Smooth muscle cell (in vitro differentiated cells): ENCODE data around the gene DEAF1. TPM values are rescaled to one million over a fixed set of nuclear protein-coding genes. Genes with fewer than 3 reads are reported as not detected.

ENCODE experiments used
- DNase-seq: peaks from one replicate; lab custom pipeline; 2025; ENCODE audit not compliant: unreplicated experiment; lab: John Stamatoyannopoulos, UW
- H2AFZ ChIP-seq: fragments of 200-600 bp; sonication (generic); 2 replicates; pipeline ENCODE4 v1.6.0; 2016; ENCODE audit warnings: antibody characterized with exemption, low read depth, mild to moderate bottlenecking
- H3F3A ChIP-seq: fragments of 200-600 bp; sonication (generic); 2 replicates; pipeline ENCODE4 v1.6.0; 2017; ENCODE audit warnings: antibody characterized with exemption, low read depth
- H3K27ac ChIP-seq: fragments of 200-600 bp; sonication (generic); 2 replicates; pipeline ENCODE4 v1.5.1; 2016; ENCODE audit warnings: low read depth, mild to moderate bottlenecking
- H3K27me3 ChIP-seq: fragments of 200-600 bp; sonication (generic); 2 replicates; pipeline ENCODE4 v1.6.1; 2016; ENCODE audit warnings: low read depth, mild to moderate bottlenecking
- H3K36me3 ChIP-seq: fragments of 200-600 bp; sonication (generic); 2 replicates; pipeline ENCODE4 v1.5.1; 2016; ENCODE audit warnings: low read depth
- H3K4me1 ChIP-seq: fragments of 200-600 bp; sonication (generic); 2 replicates; pipeline ENCODE4 v1.5.1; 2016; ENCODE audit warnings: low read depth
- H3K4me2 ChIP-seq: fragments of 200-600 bp; sonication (generic); 2 replicates; pipeline ENCODE4 v1.6.0; 2016; ENCODE audit warnings: mild to moderate bottlenecking
- H3K4me3 ChIP-seq: fragments of 200-600 bp; sonication (generic); 2 replicates; pipeline ENCODE4 v1.5.1; 2016; ENCODE audit warnings: mild to moderate bottlenecking
- H3K79me2 ChIP-seq: fragments of 200-600 bp; sonication (generic); 2 replicates; pipeline ENCODE4 v1.6.0; 2016; ENCODE audit warnings: low read depth, mild to moderate bottlenecking
- H3K9ac ChIP-seq: fragments of 200-600 bp; sonication (generic); 2 replicates; pipeline ENCODE4 v1.6.0; 2016; ENCODE audit warnings: low read depth
- H3K9me3 ChIP-seq: fragments of 200-600 bp; sonication (generic); replicated peaks from 2 replicates; pipeline ENCODE4 v1.5.1; 2016; ENCODE audit warnings: low read depth
- H4K20me1 ChIP-seq: fragments of 200-600 bp; sonication (generic); 2 replicates; pipeline ENCODE4 v1.6.0; 2016; ENCODE audit warnings: low read depth
- WGBS: methylation state at CpG from one replicate; pipeline ENCODE4 v1.1.7; 2016; ENCODE audit warnings: low lambda C conversion rate; 5-methylcytosine and 5-hydroxymethylcytosine counted together
- polyA plus RNA-seq: library from polyadenylated mRNA; unstranded; fragments of >200 nt; fragmentation: Nextera tagmentation; extraction: Ambion mirVana; gene quantifications from 2 replicates; pipeline ENCODE4 v1.2.1, GENCODE V29; 2016
- total RNA-seq: library from RNA; depleted of rRNA; stranded (reverse); fragments of >200 nt; gene quantifications from 2 replicates; pipeline ENCODE4 v1.2.3, GENCODE V29; 2014
- TF ChIP-seq, protein P1 (sequence below): fragments of 200-600 bp; sonication (generic); IDR thresholded peaks from 2 replicates; pipeline ENCODE4 v1.5.1; 2017; ENCODE audit warnings: borderline replicate concordance, mild to moderate bottlenecking, antibody characterized with exemption; ENCODE audit not compliant: insufficient read depth, poor library complexity, severe bottlenecking

The DEAF1 gene
- total and polyA plus RNA-seq, 2 experiments from 2014 or later = 18.7 to 39.2 TPM

DNA sequence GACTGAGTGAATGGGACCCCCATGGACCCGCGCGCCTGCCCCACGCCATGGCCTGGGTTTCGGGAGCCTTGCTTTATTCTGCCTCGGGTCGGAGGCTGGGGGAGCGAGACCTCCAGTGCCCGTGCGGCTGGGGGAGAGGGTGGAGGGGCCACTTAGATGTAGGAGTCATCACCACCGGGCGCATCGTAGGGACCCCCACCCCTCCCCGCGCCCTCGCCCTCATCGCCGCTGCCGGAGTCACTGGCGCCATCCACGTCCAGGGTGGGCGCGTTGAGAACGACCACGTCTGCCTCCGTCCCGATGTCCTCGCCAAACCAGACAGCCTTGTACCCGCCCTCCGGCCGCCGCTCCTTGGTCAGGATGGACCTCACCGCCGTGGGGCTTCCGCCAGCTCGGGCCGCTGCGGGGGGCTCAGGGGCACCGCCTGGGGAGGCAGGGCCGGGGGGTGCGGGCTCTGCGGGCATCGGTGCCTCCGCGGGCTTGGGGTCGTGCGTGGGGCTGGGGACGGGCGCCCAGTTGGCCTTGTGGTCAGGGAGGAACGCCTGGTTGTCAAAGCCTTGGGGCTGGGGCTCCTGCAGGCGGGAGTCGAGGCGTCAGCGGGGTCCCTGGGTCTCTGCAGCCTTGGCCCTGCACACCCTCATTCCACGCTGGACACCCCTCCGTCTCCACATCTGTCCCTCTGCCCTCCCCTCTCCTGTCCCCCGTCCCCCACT is 77.7 kb downstream of the DEAF1 start:
- Histone ChIP-seq H3K27me3 (no peaks in the 10 kb centered on the region), H3K79me2 (no peaks in the 10 kb centered on the region), H3K9me3 (no peaks in the 10 kb centered on the region), H2AFZ (no peak overlapping the region), H3K27ac (no peak overlapping the region), H3F3A (peaks cover 10% of the 10 kb centered on the region), H3K4me1 (peaks cover 7% of the 10 kb centered on the region), H4K20me1 (peaks cover 42% of the 10 kb centered on the region), H3K4me3 (no peak overlapping the region), H3K4me2 (no peak overlapping the region), H3K9ac (no peak overlapping the region), H3K36me3 (no peaks in the 10 kb centered on the region)
- no peak for DNase-seq
- TF ChIP-seq, protein P1, sequence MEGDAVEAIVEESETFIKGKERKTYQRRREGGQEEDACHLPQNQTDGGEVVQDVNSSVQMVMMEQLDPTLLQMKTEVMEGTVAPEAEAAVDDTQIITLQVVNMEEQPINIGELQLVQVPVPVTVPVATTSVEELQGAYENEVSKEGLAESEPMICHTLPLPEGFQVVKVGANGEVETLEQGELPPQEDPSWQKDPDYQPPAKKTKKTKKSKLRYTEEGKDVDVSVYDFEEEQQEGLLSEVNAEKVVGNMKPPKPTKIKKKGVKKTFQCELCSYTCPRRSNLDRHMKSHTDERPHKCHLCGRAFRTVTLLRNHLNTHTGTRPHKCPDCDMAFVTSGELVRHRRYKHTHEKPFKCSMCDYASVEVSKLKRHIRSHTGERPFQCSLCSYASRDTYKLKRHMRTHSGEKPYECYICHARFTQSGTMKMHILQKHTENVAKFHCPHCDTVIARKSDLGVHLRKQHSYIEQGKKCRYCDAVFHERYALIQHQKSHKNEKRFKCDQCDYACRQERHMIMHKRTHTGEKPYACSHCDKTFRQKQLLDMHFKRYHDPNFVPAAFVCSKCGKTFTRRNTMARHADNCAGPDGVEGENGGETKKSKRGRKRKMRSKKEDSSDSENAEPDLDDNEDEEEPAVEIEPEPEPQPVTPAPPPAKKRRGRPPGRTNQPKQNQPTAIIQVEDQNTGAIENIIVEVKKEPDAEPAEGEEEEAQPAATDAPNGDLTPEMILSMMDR = no peak
- WGBS = 99% methylated on average over 24 of the region's 57 CpGs

DNA sequence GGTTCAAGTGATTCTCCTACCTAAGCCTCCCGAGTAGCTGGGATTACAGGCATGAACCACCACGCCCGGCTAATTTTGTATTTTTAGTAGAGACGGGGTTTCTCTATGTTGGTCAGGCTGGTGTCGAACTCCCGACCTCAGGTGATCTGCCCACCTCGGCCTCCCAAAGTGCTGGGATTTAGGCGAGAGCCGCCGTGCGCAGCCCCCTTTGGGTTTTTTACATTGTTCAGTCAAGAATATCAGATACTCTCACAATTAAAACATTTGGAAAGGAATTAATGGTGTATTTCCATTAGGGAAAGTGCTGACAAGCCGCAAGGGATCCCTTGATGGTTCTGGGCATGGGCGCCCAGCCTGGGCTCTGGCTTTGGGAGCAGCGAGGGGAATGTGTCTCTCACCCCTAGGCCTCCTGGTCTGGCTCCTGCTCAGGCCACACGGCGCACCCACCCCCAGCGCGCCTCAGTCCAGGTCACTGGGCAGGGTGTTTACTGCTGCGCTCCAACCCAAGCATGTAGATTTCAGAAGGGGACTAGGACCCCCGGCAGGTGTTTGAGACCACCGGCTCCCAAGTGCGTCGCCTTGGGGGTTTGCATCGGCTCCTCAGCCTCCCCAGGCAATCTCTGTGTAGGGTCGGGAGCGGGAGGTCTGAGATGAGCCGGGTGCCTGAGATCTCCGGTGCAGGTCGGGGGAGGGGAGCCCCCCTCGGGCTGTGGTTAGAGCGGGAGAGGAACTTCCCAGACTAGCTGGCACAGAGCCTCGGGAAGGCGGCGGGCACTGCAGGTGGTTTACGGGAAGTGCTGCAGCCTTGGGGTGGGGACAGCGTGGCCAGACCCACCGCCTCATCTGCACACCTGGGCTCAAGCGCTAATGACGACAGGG is 78.5 kb downstream of the DEAF1 start:
- no peaks in the 10 kb centered on the region for H3K79me2 ChIP-seq
- 93% methylated on average over 39 of the region's 39 CpGs for WGBS
- TF ChIP-seq, protein P1 = no peak
- no peak overlapping the region for H3K27ac ChIP-seq
- no peak overlapping the region for H3K4me3 ChIP-seq
- H3K4me2 ChIP-seq = peak overlapping the region; percentile 87
- H4K20me1 ChIP-seq = peaks cover 46% of the 10 kb centered on the region
- peaks cover 14% of the 10 kb centered on the region for H3F3A ChIP-seq
- no peak overlapping the region for H3K9ac ChIP-seq
- H3K36me3 ChIP-seq = no peaks in the 10 kb centered on the region
- no peak overlapping the region for H2AFZ ChIP-seq
- no peak for DNase-seq
- peaks cover 7% of the 10 kb centered on the region for H3K4me1 ChIP-seq
- no peaks in the 10 kb centered on the region for H3K27me3 ChIP-seq
- H3K9me3 ChIP-seq = no peaks in the 10 kb centered on the region

DNA sequence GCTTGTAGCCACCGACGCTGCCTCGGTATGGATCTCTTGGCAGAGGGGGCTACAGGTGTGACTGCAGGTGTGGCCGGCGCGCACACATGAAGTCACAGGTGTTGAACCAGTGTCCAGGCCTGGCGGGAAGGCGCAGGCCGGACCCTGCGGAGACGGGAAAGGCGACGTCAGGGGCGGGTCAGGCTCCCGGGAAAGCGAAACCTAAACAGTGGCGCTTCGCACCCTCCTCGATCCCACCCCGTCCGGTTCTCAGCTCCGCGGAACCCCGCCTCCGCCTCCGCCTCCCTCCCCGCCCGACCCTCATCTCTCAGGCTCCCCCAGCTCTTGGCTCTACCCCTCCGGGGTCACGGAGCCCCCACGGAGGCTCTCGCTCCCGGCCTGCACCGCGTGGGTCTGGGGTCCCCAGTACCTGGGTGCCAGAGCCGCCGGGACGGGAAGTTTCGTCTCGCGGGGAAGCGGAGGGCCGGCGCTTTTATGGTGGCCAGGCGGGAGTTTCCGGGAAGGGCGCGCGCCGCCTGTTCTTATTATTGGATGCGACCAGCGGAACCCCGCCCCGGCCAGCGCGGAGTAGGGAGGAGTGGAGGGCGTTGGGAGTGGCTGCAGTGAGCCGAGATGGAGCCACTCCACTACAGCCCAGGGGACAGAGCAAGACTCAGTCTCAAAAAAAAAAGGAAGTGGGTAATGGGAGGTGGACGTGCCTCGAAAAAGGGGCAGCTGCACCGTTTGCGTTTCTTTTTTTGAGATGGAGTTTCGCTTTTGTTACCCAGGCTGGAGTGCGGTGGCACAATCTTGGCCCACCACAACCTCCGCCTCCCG is 79.3 kb downstream of the DEAF1 start, which contains the start of gene IRF7:
Gene IRF7 (minus strand): TSS at position 447 of the 816 bp plus-strand sequence. CDS start 586 bp downstream, outside the sequence.
- Histone ChIP-seq H3K4me3 (peak within 1 kb of the TSS; percentile 82), H3K79me2 (no peaks in the 10 kb centered on the region), H3F3A (peaks cover 14% of the 10 kb centered on the region), H3K9ac (peak within 1 kb of the TSS; percentile 85), H3K27me3 (no peaks in the 10 kb centered on the region), H4K20me1 (peaks cover 48% of the 10 kb centered on the region), H2AFZ (no peak within 1 kb of the TSS), H3K4me2 (peak within 1 kb of the TSS; percentile 87), H3K27ac (peak within 1 kb of the TSS; percentile 85), H3K36me3 (no peaks in the 10 kb centered on the region), H3K4me1 (peaks cover 7% of the 10 kb centered on the region), H3K9me3 (no peaks in the 10 kb centered on the region)
- 8% methylated on average over 63 of the region's 66 CpGs for WGBS
- TF ChIP-seq, protein P1 = no peak
- peak; percentile 93 for DNase-seq
